Stimulated activated CD4-positive, alpha-beta T cell treated with anti-CD3 and anti-CD28 coated beads, Interleukin-15, amount 100 ng/mL, for 48 hours (primary cell): ENCODE results near the gene ANKRD23.

Experiments
- DNase-seq, 2 donors: peaks; one replicate each; pipeline ENCODE4 v3.0.0-alpha.2; 2020; ENCODE audit warnings: low read depth in 2 of 2

Gene ANKRD23

GRCh38 chr2:96838345-96839292, 5.2 kb downstream of the ANKRD23 start:
- DNase-seq: no peak

GRCh38 chr2:96837575-96837974, 6.2 kb downstream of the ANKRD23 start:
- no peak for DNase-seq

- no peak for DNase-seq
Observed at GRCh38 chr2:96835830-96836229, 8.0 kb downstream of the ANKRD23 start.

- DNase-seq: no peak
Observed at GRCh38 chr2:96832754-96833507, 10.9 kb downstream of the ANKRD23 start.

DNA sequence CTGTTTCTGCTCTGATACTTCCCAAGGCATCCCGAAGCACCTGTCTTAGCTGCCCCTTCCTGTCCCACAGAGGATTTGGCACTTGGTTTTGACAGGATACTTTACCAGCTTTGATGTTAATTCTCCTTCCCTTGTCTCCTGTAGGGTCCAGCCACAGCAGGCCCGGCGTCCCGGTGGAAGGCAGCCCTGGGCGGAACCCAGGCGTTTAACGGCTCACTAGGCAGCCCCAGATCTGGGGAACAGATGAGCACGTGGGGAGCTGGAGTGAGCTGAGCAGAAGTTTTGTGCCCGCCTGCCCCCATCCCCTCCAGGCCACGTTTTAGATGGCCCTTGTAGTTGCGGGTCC, 11.4 kb downstream of the ANKRD23 start:
- no peak for DNase-seq

DNA sequence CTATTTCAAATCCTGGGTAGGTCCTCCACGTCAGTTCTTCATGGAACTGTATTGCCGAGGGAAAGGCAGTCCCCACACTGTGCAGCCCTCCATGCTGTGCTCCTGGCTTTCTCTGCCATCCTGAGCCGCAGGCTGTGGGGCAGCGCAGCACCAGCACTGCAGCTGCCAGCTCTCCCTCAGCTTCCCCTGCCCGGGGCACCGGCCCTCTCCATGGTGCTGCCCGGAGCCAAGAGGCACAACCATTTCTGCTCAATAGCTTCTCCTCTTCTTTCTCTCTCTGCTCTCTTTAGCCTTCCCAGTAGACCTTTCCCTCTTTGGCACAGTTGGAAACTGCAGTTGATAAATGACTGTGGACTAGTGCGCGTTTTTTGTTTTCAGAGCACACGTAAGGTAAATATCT, 12.1 kb downstream of the ANKRD23 start:
- no peak for DNase-seq

DNA sequence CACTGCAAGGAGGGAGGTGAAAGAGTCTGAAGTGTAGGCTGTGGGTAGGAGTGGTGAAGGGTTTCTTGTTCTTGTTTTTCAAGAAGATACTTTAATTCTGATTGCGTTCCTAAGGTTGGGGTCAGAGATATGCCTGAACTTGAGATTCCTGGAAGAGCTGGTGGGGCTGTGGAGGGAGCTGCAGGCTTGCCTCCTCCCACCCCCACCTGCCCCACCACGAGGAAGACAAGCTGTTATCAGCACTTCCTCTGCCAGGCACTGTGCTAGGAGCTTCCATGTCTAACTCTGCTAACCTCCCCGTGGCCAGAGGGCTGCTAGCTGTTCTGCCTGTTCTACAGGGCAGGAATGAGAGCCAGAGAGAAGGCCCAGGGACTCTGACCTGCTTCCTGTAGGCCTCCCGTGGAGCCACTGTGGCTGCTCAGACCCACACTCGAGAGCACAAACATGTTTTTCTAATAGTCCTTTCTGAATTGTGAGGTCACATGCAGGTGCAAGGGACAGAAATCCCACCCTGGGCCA, 13.7 kb downstream of the ANKRD23 start:
- no peak for DNase-seq

GRCh38 chr2:96828874-96829273, 14.9 kb downstream of the ANKRD23 start:
- no peak for DNase-seq

- no peak for DNase-seq
Observed at GRCh38 chr2:96828436-96828835, 15.4 kb downstream of the ANKRD23 start.

- DNase-seq: no peak
Observed at GRCh38 chr2:96826546-96827278, 17.1 kb downstream of the ANKRD23 start.

DNA sequence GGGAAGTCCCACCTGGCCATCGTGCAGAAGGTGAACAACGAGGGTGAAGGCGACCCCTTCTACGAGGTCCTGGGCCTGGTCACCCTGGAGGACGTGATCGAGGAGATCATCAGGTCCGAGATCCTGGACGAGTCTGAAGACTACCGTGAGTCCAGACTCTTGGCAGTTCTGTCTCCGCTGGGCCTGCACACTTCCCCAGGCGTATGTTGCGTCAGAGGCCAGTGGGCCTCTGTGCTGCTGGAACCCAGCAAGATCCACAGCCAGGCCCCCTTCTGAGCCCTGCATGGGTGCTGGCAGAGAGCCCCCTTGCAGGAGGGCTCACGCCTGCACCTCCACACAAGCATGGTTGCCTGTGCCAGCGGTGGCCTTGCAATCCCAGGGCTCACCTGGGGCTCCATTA, 18.8 kb downstream of the ANKRD23 start:
- DNase-seq: no peak

- no peak for DNase-seq
Observed at GRCh38 chr2:96824079-96824870, 19.5 kb downstream of the ANKRD23 start.

GRCh38 chr2:96823198-96823597, 20.6 kb downstream of the ANKRD23 start:
- no peak for DNase-seq

DNA sequence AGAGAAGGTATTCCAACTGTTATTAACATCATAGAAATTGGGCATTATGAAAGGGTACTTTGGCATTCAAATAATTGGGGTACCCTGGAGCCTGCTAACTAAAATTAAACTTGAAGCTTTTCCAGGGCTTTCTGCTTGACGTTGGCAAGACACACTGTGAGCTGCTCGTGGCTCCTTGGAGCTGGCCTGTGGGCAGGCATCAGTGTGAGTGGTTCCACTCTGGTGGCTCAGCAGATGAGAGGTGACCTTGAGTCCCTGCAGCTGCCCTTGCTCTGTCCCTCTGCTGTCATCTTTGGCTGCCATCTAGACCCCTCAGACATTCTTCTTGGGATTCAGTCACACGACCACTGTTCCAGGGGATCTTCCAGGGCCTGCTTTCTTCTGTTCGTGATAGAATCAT, 21.0 kb downstream of the ANKRD23 start:
- no peak for DNase-seq

DNA sequence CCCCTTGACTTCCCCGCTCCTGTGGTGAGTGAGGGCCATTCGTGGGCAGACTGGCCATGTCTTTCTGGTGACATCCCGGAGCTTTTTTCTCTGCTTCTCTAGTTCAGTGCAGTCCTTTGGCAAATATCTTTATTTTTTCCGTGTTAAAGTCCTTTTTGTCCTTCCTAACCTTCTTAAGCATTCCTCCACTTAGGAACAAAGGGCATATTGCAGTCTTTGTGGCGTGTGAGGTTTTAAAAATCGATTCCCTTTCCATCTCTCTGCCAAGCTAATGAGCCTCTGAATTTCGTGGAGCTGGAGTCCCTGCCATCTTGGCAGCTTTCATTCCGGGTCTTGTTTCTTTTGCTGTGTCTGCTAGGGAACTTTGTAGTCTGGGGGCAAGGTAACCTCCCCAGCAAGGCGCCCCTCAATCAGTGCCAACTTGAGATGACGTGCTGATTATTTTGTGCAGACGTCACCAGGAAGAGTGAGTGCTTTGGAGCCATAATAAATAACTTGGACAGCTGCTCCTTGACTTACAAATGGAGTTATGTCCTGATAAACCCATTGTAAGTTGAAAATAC, 22.6 kb downstream of the ANKRD23 start:
- no peak for DNase-seq

DNA sequence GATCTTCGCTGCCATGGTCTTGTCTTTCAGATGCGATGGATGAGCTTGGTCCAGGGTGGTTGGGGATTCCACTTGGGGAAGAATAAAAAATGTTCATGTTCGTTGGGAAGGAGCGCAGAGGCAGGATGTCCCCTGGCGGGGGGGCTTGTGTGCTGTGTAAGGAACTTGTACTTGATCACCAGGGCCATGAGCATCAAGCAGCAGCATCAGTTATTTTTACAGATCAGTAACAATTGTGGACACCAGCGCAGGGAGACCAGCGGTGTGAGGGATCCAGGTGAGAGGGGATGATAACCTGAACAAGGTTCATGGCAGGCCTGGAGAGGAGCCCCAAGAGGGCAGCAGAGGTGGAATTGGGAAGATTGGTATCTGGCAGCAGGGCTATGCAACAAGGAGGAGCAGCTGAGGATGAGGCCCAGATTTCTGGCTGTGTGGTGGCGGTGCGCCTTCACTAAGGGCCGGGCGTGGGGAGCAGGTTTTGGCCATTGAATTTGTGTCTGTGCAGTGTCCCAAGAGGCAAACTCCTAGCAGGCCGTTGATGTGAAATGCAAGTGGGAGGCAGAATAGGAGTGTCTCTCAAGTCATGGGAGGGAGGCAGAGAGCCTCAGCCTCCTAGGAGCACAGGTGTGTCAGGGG, 23.8 kb downstream of the ANKRD23 start:
- DNase-seq: no peak

GRCh38 chr2:96819128-96819875, 24.5 kb downstream of the ANKRD23 start:
- no peak for DNase-seq

- no peak for DNase-seq
Observed at GRCh38 chr2:96817882-96818281, 25.9 kb downstream of the ANKRD23 start.

DNA sequence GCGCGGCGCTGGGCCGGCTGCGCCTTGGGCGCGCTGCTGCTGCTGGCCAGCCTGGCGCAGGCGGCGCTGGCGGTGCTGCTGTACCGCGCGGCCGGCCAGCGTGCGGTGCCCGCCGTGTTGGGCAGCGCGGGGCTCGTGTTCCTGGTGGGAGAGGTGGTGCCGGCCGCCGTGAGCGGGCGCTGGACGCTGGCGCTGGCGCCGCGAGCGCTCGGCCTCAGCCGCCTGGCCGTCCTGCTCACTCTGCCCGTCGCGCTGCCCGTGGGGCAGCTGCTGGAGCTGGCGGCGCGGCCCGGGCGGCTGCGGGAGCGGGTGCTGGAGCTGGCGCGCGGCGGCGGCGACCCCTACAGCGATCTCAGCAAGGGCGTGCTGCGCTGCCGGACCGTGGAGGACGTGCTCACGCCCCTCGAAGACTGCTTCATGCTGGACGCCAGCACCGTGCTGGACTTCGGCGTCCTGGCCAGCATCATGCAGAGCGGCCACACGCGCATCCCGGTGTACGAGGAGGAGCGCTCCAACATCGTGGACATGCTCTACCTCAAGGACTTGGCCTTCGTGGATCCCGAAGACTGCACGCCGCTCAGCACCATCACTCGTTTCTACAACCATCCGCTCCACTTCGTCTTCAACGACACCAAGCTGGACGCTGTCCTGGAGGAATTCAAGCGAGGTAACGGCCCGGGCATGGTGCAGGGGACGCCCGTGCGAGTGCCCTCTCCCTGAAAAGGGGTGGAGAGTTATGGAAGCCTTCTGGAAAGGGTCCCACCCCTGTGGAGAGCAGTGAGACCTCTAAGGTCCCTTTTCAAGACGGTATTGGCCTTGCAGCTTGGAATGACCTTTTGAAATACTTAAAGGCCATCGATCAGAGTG, 26.8 kb downstream of the ANKRD23 start:
- DNase-seq: no peak
